Esophagus muscularis mucosa (tissue), 4 donors: ENCODE data around the gene POLE. TPM values are rescaled to one million over a fixed set of nuclear protein-coding genes. Genes with fewer than 3 reads are reported as not detected.

ENCODE experiments used
- DNase-seq: peaks from one replicate; pipeline ENCODE4 v3.0.0-alpha.2; 2017; ENCODE audit errors: extremely low spot score
- H3K27ac ChIP-seq, 4 donors: fragments of 200-600 bp; sonication (generic); replicated peaks in 1 of 4; 1 replicate in 3 of 4; 2 replicates in 1 of 4; pipeline ENCODE4 v1.5.1; 2016 to 2019; ENCODE audit warnings: mild to moderate bottlenecking in 1 of 4
- H3K27me3 ChIP-seq, 4 donors: fragments of 200-600 bp; sonication (generic); one replicate each; pipeline versions ENCODE4 v1.5.1 to v1.6.0; 2016 to 2019
- H3K36me3 ChIP-seq, 4 donors: fragments of 200-600 bp; sonication (generic); one replicate each; pipeline ENCODE4 v1.5.1; 2016 to 2019
- H3K4me1 ChIP-seq, 4 donors: fragments of 200-600 bp; sonication (generic); one replicate each; pipeline ENCODE4 v1.5.1; 2016 to 2019
- H3K4me3 ChIP-seq, 4 donors: fragments of 200-600 bp; sonication (generic); 1 replicate in 2 of 4; 2 replicates in 2 of 4; pipeline ENCODE4 v1.5.1; 2016 to 2019; ENCODE audit warnings: mild to moderate bottlenecking in 4 of 4, moderate library complexity in 1 of 4
- H3K9me3 ChIP-seq, 4 donors: fragments of 200-600 bp; sonication (generic); 1 replicate in 3 of 4; 2 replicates in 1 of 4; pipeline ENCODE4 v1.5.1; 2016 to 2019
- CTCF ChIP-seq, 3 experiments: fragments of 200-600 bp in 2 of 3; fragments of 450-650 bp in 1 of 3; sonication (generic) in 2 of 3; IDR thresholded peaks; one replicate each; pipeline ENCODE4 v1.5.1; 2017 to 2019; ENCODE audit warnings: antibody characterized with exemption in 3 of 3, mild to moderate bottlenecking in 2 of 3, moderate library complexity in 1 of 3
- EP300 ChIP-seq: sonication (generic); formaldehyde crosslinking; IDR thresholded peaks from one replicate; pipeline ENCODE4 v1.6.1; 2017; ENCODE audit warnings: antibody characterized with exemption
- POLR2A ChIP-seq: fragments of 450-650 bp; IDR thresholded peaks from one replicate; pipeline ENCODE4 v1.6.1; 2017; ENCODE audit warnings: antibody characterized with exemption, moderate library complexity, mild to moderate bottlenecking, low read depth
- POLR2AphosphoS5 ChIP-seq, 2 donors: sonication (generic); formaldehyde crosslinking; IDR thresholded peaks; one replicate each; pipeline ENCODE4 v1.6.1; 2017; ENCODE audit warnings: antibody characterized with exemption in 2 of 2
- WGBS: methylation state at CpG from one replicate; pipeline ENCODE4 v1.1.5; 2018; 5-methylcytosine and 5-hydroxymethylcytosine counted together
- intact Hi-C: fragments of 100-400 bp; cut with DNase I; formaldehyde crosslinking; loops from one replicate; pipeline ENCODE4 v1.15.1; 2023
- total RNA-seq, 4 donors: library from RNA; depleted of rRNA; stranded (reverse); fragments of >200 nt; gene quantifications; one replicate each; pipeline versions ENCODE4 v1.1.0 to v1.2.1, GENCODE V29; 2016

POLE gene
- total RNA-seq, 4 donors from 2014 or later, result 17.2 to 32.4 (median 24.8) TPM

GRCh38 chr12:132620899-132621656 lies 66.1 kb downstream of the POLE start:
- 79% methylated on average over 20 of the region's 28 CpGs for WGBS
- peaks cover 11 to 47% (median 35%) of the 10 kb centered on the region in 4 donors for H3K4me1 ChIP-seq
- no peak overlapping the region for H3K4me3 ChIP-seq
- peaks cover 0 to 12% (median 11%) of the 10 kb centered on the region in 4 donors for H3K9me3 ChIP-seq
- H3K36me3 ChIP-seq, result peaks cover 7 to 26% (median 24%) of the 10 kb centered on the region in 4 donors
- peaks cover 0 to 52% (median 37%) of the 10 kb centered on the region in 4 donors for H3K27me3 ChIP-seq
- H3K27ac ChIP-seq, result no peak overlapping the region
- no peak for DNase-seq
- intact Hi-C loops, result no loop called here
- TF ChIP-seq CTCF (IDR thresholded peaks at IDR 0.05), result no peak
- no peak for TF ChIP-seq POLR2AphosphoS5 (IDR thresholded peaks at IDR 0.05)
- no peak for TF ChIP-seq EP300
- no peak for TF ChIP-seq POLR2A

- Histone ChIP-seq H3K9me3 (peaks cover 0 to 13% (median 11%) of the 10 kb centered on the region in 4 donors), H3K4me1 (peaks cover 11 to 47% (median 36%) of the 10 kb centered on the region in 4 donors), H3K36me3 (peaks cover 5 to 18% (median 16%) of the 10 kb centered on the region in 4 donors), H3K27me3 (peaks cover 0 to 60% (median 42%) of the 10 kb centered on the region in 4 donors), H3K27ac (no peak overlapping the region), H3K4me3 (no peak overlapping the region)
- DNase-seq, result no peak
- intact Hi-C loops, result no loop called here
- WGBS, result 66% methylated on average over 19 of the region's 29 CpGs
- TF ChIP-seq CTCF (IDR thresholded peaks at IDR 0.05) (no peak), POLR2A (no peak), POLR2AphosphoS5 (IDR thresholded peaks at IDR 0.05) (no peak), EP300 (no peak)
Observed at GRCh38 chr12:132620113-132620898, 66.8 kb downstream of the POLE start.

GRCh38 chr12:132619386-132620112 lies 67.6 kb downstream of the POLE start:
- TF ChIP-seq CTCF (IDR thresholded peaks at IDR 0.05) (no peak), POLR2AphosphoS5 (IDR thresholded peaks at IDR 0.05) (no peak), EP300 (no peak), POLR2A (no peak)
- Histone ChIP-seq H3K27me3 (peaks cover 0 to 64% (median 42%) of the 10 kb centered on the region in 4 donors), H3K4me3 (no peak overlapping the region), H3K4me1 (peaks cover 11 to 47% (median 42%) of the 10 kb centered on the region in 4 donors), H3K36me3 (peaks cover 0 to 11% (median 9%) of the 10 kb centered on the region in 4 donors), H3K27ac (peak overlapping the region in 2 of 4 donors; percentile 26 to 48), H3K9me3 (peaks cover 0 to 13% (median 11%) of the 10 kb centered on the region in 4 donors)
- WGBS, result 15% methylated on average over 18 of the region's 53 CpGs
- DNase-seq, result no peak
- intact Hi-C loops, result loop anchor here (10.0 kb wide), 1 partner anchor 465 kb away; no protein-coding TSS in a partner anchor

GRCh38 chr12:132619071-132619385 lies 68.1 kb downstream of the POLE start:
- peak overlapping the region in 2 of 4 donors; percentile 26 to 48 for H3K27ac ChIP-seq
- H3K4me3 ChIP-seq, result peak overlapping the region in 3 of 4 donors; percentile 36 to 50 (median 36)
- H3K36me3 ChIP-seq, result peaks cover 0 to 6% (median 4%) of the 10 kb centered on the region in 4 donors
- H3K27me3 ChIP-seq, result peaks cover 0 to 64% (median 42%) of the 10 kb centered on the region in 4 donors
- TF ChIP-seq EP300, result no peak
- TF ChIP-seq CTCF (IDR thresholded peaks at IDR 0.05), result no peak
- peaks cover 0 to 13% (median 11%) of the 10 kb centered on the region in 4 donors for H3K9me3 ChIP-seq
- DNase-seq, result no peak
- H3K4me1 ChIP-seq, result peaks cover 11 to 47% (median 43%) of the 10 kb centered on the region in 4 donors
- intact Hi-C loops, result loop anchor here (10.0 kb wide), 1 partner anchor 464 kb away; no protein-coding TSS in a partner anchor
- WGBS, result no CpG with 5 or more reads among the region's 28 CpGs
